Stimulated activated CD8-positive, alpha-beta memory T cell treated with anti-CD3 and anti-CD28 coated beads, Interleukin-2, amount 100 ng/mL, for 48 hours (primary cell): ENCODE results near the gene TBC1D16.
A peak's percentile ranks its signal among the peaks of the same experiment; 100 is the strongest.

ENCODE experiments used
- DNase-seq, 2 donors: peaks; one replicate each; pipeline ENCODE4 v3.0.0-alpha.2; 2020; ENCODE audit warnings: low read depth in 2 of 2

Gene TBC1D16, protein sequence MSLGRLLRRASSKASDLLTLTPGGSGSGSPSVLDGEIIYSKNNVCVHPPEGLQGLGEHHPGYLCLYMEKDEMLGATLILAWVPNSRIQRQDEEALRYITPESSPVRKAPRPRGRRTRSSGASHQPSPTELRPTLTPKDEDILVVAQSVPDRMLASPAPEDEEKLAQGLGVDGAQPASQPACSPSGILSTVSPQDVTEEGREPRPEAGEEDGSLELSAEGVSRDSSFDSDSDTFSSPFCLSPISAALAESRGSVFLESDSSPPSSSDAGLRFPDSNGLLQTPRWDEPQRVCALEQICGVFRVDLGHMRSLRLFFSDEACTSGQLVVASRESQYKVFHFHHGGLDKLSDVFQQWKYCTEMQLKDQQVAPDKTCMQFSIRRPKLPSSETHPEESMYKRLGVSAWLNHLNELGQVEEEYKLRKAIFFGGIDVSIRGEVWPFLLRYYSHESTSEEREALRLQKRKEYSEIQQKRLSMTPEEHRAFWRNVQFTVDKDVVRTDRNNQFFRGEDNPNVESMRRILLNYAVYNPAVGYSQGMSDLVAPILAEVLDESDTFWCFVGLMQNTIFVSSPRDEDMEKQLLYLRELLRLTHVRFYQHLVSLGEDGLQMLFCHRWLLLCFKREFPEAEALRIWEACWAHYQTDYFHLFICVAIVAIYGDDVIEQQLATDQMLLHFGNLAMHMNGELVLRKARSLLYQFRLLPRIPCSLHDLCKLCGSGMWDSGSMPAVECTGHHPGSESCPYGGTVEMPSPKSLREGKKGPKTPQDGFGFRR

DNA sequence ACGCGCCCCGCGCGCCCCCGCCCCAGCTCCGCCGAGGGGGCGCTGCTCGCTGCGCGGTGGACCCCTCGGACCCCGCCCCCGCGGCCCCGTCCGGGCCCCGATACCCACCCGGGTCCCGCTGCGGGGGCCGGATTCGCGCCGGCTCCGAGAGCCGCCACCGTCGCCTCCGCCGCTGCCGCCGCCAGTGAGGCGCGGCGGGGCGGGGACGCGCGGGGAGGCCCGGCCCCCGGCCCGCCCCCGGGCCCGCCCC, at the start of gene TBC1D16:
TSS of gene TBC1D16 (minus strand) at position 186 of the 250 bp plus-strand sequence. CDS start 22,325 bp downstream, outside the sequence.
- no peak for DNase-seq

DNA sequence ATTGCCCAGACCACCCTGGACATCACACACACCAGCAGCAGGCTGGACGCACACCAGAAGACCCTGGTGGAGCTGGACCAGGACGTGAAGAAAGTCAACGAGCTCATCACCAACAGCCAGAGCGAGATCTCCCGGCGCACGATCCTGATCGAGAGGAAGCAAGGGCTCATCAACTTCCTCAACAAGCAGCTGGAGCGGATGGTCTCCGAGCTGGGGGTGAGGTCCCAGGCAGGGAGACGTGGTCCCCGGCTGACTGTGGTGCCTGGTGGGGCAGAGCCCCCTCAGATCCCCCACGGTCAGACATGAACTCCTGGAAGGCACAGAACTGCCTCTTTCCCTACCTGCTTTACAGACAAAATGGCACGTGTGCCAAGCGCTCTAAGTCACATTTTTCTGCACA, 49.1 kb upstream of the TBC1D16 start:
- DNase-seq = no peak

DNA sequence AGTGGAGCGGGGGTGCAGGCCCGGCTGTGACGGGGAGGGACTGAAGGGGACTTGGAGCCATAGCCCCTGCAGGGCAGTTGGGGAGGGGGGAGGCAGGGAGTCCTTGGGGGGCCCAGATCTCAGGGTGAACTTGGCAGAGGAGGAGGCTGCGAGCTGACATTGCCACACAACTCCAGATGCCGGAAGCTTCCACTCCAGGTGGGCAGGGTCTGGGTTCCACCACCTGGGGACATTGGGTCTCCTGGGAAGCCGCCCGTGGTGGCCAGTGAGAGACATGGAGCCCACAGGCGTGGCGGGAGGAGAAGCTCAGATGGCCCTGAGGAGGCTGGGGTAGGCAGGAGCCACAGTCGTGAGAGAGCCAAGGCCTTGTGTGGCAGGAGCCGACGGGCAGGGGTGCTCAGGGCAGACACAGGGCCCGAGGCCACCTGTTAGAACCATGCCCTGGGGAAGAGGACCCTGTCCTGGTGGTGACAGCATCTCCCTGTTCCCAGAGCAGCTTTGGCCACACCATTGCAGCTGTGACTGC, 47.5 kb upstream of the TBC1D16 start:
- DNase-seq = no peak

DNA sequence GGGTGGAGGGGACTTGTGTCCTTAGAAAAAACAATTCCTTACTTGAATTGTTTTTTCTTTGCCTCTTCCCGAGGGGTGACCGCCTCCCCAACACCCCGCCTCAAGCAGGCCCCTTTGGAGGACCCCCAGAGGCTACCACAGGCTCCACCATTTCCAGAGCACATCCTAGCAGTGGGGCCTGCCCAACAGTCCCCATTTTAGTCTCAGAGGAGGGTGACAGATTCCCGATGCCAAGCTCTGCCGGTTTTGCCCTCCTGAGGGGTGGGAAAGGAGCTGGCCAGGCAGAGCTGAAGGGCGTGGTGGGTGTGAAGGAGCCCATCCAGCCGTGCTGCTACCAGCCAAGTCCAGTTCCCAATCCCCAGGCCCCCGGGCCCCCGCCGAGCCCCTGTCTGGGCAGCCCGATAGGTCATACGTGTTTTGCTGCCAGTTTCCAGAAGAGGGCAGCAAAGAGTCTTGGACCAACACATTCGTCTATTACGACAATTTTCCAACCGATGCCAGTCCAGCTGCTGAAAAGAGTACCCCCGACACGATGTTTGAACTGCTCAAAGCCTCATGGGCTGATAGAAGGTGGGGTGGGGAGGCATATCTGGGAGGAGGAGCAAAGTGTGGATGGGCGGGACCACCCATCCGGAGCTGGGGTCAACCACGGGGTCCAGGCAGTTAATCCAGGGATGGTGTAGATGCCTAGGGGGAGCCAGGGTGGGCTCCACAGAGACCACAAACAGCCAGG, 46.9 kb upstream of the TBC1D16 start:
- peak; percentile 28 to 50 for DNase-seq

DNA sequence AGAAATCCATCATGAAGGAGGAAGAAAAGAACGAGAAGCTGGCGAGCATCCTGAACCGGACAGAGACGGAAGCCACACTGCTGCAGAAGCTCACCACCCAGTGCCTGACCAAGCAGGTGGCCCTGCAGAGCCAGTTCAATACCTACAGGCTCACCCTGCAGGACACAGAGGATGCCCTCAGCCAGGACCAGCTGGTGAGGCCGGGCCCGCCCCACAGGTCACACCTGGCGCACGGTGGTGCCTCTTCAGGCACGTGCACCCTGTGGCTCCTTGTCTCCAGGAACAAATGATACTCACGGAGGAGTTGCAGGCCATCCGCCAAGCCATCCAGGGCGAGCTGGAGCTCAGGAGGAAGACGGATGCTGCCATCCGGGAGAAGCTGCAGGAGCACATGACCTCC, 45.9 kb upstream of the TBC1D16 start:
- no peak for DNase-seq

DNA sequence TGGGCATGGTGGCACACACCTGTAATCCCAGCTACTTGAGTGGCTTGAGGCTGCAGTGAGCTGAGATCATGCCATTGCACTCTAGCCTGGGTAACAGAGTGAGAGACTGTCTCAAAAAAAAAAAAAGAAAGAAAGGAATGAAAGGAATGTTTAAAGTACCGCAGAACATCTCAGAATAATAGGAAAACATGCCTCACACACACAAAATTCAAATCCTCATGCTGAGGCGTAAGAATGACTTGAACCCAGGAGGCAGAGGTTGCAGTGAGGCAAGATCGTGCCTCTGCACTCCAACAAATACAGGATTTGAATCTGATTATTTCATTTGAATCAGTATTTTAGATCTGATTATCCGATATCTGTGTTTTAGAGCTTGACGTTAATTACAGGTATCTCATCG, 44.4 kb upstream of the TBC1D16 start:
- no peak for DNase-seq

DNA sequence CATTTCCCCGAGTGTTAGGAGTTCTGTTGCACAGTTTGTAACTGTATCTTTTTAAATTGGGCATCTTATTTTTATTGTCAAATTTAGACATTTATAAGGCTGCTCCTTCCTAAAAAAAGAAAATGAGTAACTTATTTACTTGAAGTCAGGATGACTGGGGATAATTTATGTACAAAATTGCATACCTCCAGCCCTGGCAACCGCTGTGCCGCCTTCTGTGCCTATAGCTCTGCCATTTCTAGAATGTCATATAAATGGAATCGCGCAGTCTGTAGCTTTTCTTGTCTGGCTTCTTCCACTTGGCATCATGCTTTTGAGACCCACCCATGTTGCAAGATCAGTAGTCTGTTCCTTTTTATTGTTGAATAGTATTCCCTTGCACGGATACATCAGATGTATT, 36.7 kb upstream of the TBC1D16 start:
- no peak for DNase-seq

DNA sequence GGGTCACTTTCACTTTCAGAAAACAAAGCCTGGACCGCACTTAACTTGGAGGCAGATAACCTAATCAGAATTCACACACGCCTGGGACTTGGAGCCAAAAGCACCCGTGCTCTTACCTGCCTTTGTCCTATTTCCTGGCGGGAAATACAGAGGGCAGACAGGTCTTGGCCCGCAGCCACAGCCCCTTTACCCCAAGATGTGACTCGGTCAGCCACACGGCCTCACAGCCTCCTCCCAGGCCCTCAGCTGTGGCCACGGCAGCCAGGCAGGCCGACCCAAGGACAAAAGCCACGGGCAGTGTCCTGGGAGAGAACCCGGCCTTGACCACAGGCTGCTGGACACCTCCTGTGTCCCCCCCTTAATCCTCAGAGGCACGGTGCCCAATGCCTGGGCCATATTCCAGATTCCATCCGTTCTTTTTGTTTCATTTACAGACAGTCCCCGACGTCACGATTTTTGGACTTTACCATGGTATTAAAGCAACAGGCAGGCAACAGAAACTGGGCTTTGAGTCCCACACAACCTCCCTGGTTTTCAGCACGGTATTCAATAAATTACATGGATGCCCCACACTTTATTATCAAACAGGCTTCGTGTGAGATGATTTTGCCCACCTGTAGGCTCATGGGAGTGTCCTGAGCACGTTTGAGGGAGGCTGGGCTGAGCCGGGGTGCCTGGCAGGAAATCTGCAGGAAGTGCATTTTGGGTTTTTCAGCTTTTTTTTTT, 35.6 kb upstream of the TBC1D16 start:
- DNase-seq = no peak

DNA sequence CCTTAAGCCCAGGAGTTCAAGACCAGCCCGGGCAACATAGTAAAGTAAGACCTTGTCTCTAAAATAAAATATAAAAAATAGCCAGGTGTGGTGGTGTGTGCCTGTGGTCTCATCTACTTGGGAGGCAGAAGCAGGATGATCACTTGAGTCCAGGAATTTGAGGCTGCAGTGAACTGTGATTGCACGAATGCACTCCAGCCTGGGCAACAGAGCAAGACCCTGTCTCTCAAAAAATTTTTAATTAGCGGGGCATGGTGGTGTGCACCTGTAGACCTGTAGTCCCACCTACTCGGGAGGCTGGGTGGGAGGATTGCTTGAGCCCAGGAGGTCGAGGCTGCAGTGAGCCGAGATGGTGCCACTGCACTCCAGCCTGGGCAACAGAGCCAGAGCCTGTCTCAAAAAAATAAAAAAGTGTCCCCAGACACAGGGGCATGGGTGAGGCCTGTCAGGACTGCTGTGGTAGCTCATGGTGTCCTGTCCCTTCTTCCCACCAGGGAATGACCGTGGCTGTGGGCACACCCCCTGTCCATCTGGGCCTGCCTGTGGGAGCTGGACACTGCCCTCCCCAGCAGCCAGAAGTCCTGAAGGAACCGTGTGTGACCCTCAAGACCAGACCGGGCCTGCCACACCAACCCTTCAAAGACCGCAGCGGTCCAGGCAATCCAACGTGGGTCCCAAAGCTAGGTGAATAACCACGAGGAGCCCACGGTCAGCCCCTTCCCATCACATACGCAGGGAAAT, 34.9 kb upstream of the TBC1D16 start:
- DNase-seq = no peak

DNA sequence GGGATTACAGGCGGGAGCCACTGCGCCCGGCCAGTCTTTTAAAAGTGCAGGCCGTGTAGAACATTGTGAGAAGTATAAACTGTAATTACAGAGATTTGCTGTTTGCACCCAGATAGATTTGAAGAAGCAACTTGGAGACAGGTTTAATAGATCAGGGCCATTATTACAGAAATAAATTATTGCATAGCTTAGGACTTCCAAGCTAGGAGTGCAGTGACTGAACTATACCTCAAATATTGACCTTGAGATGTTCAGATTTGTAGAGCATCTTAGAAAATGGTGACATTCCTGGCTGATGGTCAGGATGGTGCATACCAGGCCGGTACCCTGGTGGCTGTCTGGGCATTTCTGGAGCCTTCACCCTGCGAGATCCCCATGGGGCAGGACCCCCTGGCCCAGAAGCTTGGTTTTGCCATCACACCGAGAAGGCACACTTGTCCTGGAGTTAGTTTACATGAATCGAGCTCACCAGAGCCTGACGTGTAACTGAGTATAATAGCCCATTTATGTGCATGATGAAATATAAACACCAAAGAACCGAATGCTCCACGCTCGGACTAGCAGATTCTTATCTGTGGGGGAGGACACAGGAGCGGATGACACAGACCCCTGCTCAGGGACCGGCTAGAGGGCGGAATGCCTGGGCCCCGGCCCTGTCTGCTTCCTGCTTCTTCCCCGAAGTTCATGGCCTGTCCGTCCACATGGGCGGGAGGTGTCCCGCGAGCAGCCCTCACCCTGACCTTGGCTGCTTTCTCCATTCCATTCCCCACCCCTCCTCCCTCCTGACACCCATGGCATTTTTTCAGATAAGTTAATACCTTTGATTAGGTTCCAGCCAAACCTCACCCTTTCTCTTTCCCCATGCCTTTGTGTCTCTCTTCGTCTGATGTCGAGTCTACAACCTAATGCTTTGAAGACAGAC, 32.9 kb upstream of the TBC1D16 start:
- DNase-seq = no peak

DNA sequence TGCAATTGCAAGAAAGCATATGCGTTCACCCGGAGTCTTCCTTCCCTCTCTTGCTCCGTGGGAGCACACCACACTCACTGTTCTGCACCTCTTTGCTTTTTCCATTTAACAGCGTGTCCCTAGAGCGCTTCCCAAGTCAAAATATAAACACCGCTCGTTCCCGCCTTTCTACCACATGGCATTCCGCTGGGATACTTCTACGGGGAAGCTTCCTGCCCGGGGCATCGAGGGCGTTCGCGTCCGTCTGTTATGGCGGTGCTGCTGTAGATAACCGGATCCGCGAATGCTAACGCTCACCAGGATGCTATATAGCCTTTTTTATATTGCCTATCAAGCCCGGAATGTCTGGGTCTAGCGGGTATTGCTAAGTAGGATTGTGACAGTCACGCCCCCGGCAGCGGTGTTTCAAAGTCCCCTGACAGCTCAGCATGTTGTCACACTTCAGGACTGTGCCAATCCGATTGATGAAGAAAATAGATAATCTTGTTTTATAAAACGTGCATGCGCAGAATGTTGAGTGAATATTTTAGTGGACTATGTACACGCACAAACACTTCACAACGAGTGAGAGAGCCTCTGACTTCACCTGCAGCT, 31.8 kb upstream of the TBC1D16 start:
- DNase-seq = no peak

DNA sequence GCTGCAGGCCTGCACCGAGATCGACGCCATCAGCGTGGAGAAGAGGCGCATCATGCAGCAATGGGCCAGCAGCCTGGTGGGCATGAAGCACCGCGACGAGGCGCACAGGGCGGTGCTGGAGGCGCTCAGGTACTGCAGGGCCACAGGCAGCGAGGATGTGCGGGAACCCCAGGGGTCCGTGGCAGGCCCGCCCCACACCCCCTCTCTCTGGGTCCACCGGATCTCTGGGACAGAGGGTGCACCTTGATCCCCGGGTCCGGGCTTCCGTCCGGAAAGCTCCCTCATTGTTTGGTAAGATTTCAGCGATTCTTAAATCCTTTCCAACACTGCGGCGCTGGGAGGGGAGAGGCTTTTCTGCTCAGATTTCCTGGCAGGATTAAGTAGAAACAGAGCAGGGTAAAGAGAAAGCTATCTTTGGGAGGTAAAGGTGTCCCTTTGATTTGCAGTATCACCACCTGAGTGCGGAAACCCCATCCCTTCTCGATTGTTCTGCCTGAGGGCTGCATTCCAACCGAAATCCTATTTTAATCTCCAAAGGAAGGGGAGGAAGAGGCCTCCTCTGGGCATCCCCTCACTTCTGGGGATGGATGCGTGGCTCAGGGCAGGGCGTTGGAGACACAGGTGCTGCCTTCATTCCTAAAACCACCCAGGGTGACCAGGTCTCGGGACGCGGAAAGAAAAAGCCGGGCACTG, 30.0 kb upstream of the TBC1D16 start:
- no peak for DNase-seq

DNA sequence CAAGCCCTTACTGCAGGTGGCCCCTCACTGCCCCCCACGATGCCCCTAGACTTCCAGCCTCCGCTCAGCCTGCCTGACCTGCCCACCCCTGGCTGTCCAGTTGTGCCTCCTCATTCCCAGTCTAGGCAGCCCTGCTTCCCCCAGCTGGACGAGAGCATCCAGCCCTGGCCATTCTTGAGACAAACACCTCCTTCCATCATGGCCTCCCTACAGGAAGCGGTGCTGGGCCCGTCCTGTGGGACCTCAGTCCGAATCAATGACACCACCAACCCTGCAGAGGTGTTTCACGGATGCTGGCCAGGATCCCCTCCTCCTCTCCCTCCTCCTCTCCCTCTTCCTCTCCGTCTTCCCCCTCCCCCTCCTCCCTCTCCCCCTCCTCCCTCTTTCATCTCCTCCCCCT, 29.0 kb upstream of the TBC1D16 start:
- no peak for DNase-seq

DNA sequence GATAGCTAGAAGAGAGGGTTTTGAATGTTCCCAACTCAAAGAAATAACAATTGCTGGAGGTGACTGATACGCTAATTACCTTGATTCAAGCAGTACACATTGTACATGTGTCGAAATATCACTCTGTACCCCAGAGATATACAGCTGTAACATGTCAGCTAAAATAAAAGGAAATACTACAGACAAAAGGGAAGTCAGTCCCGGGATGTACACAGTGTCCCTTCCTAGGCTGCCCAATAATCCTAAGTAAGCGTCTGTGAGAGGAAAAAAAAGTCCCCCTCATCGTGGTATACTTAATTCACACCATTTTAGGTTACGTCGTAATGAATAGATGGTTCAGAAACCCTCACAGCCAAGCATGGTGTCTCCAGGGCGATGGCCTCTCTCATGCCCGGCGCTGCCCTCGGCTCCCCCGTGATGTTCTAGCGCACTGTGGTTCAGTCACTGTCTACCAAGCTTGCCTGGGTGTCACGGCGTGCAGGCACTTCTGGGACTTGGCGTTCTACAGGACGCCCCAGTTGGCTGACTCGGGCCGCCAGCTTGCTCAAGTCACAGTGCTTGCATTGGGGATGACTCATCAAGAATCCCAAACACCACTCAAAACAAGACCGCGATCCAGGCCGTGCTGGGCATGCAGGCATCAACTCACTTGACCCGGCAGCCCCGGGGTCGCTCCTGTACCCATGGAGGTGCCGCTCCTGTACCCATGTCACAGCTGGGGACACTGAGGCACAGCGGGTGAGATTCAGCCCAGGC, 28.3 kb upstream of the TBC1D16 start:
- DNase-seq = no peak

DNA sequence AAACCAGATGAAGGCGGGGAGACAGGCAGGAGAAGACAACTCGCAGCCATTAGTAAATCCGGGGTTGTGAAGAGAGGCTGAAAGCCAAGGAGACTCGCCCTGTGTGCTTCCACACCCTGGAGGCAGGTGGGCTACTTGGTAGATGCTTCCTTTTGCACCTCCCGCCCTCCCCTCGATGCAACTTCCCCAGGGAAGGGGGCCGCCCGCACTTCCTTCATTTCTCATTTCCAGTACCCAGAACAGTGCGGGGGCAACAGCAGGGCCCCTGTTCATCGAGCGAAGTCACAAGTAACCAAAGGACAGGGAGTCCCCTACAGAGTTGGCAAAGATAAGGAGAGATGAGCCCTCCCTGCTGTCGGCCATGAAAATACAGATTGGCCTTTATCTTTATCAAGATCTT, 25.7 kb upstream of the TBC1D16 start:
- no peak for DNase-seq

DNA sequence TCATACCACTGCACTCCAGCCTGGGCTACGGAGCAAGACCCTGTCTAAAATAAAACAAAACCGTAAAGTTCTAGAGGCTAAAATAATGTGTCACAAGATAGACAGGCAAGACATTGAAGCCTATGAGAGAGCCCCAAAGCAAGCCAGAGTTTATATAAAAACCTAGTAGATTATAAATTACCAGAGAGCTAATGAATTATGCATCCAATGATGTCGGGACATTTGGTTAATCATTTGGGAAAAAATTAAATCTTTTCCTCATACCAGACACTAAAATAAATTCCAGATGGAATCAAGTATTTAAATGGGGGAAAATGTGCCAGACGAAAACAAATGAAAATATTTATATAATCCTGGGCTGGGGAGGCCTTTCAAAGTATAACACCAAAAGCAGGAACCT, 25.0 kb upstream of the TBC1D16 start:
- DNase-seq = no peak

DNA sequence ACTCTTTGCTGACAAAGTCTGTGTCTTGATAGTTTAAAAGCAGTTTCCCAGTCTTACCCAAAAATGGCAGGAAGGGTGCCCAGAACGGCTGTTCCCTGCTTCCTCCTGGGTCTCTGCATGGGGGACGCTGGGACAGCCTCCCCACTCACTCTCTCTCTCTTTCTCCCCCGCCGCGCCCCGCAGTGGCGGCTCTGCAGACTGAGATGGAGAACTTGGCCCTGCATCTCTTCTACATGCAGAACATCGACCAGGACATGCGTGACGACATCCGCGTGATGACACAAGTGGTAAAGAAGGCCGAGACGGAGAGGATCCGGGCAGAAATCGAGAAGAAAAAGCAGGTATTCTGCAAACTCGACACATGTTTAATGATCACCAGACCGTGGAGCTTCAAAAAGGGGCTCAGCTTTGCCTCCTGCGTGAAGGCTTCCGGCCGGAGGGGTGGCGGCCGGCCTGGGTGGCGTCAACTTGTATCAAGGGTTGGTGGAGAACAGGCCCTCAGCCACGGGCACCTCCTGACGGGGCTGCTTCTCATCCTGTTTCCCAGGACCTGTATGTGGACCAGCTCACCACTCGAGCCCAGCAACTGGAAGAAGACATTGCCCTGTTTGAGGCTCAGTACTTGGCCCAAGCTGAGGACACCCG, 22.8 kb upstream of the TBC1D16 start:
- DNase-seq = no peak

DNA sequence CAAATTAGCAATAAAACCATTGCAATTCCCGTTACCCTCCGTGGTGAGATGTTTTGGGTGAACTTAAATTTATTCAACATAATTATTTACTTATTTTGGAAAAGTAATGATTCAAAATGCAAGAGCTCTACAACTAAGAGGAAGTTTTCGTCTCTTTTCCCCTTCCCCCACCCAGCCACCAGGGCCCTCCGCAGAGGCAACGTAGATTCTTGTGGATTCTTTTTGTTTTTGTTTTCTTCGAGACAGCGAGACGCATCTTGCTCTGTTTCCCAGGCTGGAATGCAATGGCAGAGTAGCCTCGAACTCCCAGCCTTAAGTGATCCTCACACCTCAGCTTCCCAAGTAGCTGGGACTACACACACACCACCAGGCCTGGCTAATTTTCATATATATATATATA, 19.9 kb upstream of the TBC1D16 start:
- DNase-seq = no peak
